SK-N-SH (cell line): ENCODE data around the gene SERPINH1. TPM values are rescaled to one million over a fixed set of nuclear protein-coding genes. Genes with fewer than 3 reads are reported as not detected.

Source experiments
- CTCF ChIA-PET: fragments of 300-600, 350-600 bp; formaldehyde crosslinking; extraction: SDS; loops from one replicate; lab custom pipeline; 2021; lab: Yijun Ruan, JAX
- POLR2A ChIA-PET: fragments of 350-600 bp; sonication (Branson Sonifier 250); formaldehyde crosslinking; extraction: SDS; loops from one replicate; lab custom pipeline; 2020; ENCODE audit warnings: antibody characterized with exemption, inconsistent platforms; lab: Yijun Ruan, JAX
- DNase-seq: peaks from one replicate; pipeline ENCODE4 v3.0.0; 2012
- H2AFZ ChIP-seq: fragments of 200-600 bp; sonication (generic); 2 replicates; pipeline ENCODE4 v1.8.1; 2016; ENCODE audit warnings: antibody characterized with exemption, mild to moderate bottlenecking, low read depth
- H3F3A ChIP-seq: fragments of 200-600 bp; sonication (generic); replicated peaks from 2 replicates; pipeline ENCODE3; 2016; ENCODE audit warnings: antibody characterized with exemption, mild to moderate bottlenecking; ENCODE audit not compliant: insufficient read depth
- H3K27ac ChIP-seq, 2 experiments: fragments of 200-500 bp in 1 of 2; fragments of 200-600 bp in 1 of 2; sonication (Bioruptor generic) in 1 of 2; sonication (generic), shearing (Covaris generic) in 1 of 2; 2 replicates each; pipeline versions ENCODE4 v1.5.1 to v1.6.1; 2014 to 2016; ENCODE audit warnings: low read depth in 2 of 2, inconsistent platforms in 1 of 2, low read length in 1 of 2, mild to moderate bottlenecking in 1 of 2, mixed read lengths in 1 of 2
- H3K27me3 ChIP-seq: fragments of 200-600 bp; sonication (generic), shearing (Covaris generic); 2 replicates; pipeline ENCODE4 v1.6.1; 2016; ENCODE audit warnings: mixed run types; ENCODE audit not compliant: insufficient read depth
- H3K36me3 ChIP-seq, 2 experiments: fragments of 200-500 bp in 1 of 2; fragments of 200-600 bp in 1 of 2; sonication (Bioruptor generic) in 1 of 2; sonication (generic) in 1 of 2; replicated peaks in 1 of 2; 2 replicates each; pipeline versions ENCODE3 to v1.5.1; 2014 to 2016; ENCODE audit warnings: low read length in 1 of 2, mild to moderate bottlenecking in 1 of 2; ENCODE audit not compliant: insufficient read depth in 2 of 2, control insufficient read depth in 1 of 2
- H3K4me1 ChIP-seq, 2 experiments: fragments of 200-500 bp in 1 of 2; fragments of 200-600 bp in 1 of 2; sonication (Bioruptor generic) in 1 of 2; sonication (generic), shearing (Covaris generic) in 1 of 2; 2 replicates each; pipeline versions ENCODE4 v1.5.1 to v1.6.1; 2014 to 2016; ENCODE audit warnings: low read depth in 1 of 2, low read length in 1 of 2, mixed run types in 1 of 2; ENCODE audit not compliant: insufficient read depth in 2 of 2, control insufficient read depth in 1 of 2
- H3K4me2 ChIP-seq: fragments of 200-600 bp; sonication (generic), shearing (Covaris generic); 2 replicates; pipeline ENCODE4 v1.6.1; 2017; ENCODE audit warnings: mixed run types
- H3K4me3 ChIP-seq, 2 experiments: fragments of 200-500 bp in 1 of 2; fragments of 200-600 bp in 1 of 2; sonication (Bioruptor generic) in 1 of 2; sonication (generic), shearing (Covaris generic) in 1 of 2; 2 replicates each; pipeline versions ENCODE4 v1.5.1 to v1.8.1; 2014 to 2016; ENCODE audit warnings: low read depth in 2 of 2, inconsistent platforms in 1 of 2, low read length in 1 of 2, mild to moderate bottlenecking in 1 of 2, mixed read lengths in 1 of 2, moderate library complexity in 1 of 2
- H3K79me2 ChIP-seq: fragments of 200-600 bp; sonication (generic); 2 replicates; pipeline ENCODE4 v1.8.1; 2017; ENCODE audit warnings: mild to moderate bottlenecking; ENCODE audit not compliant: insufficient read depth
- H3K9ac ChIP-seq: fragments of 200-600 bp; sonication (generic); 2 replicates; pipeline ENCODE4 v1.6.1; 2017; ENCODE audit warnings: mixed run types
- H3K9me2 ChIP-seq: fragments of 200-600 bp; sonication (generic); 2 replicates; pipeline ENCODE4 v1.6.1; 2017; ENCODE audit warnings: mixed run types
- H3K9me3 ChIP-seq: fragments of 200-600 bp; sonication (generic); 2 replicates; pipeline ENCODE4 v1.6.1; 2017; ENCODE audit warnings: mixed run types, mild to moderate bottlenecking, moderate library complexity
- H4K20me1 ChIP-seq: fragments of 200-600 bp; sonication (generic); 2 replicates; pipeline ENCODE4 v1.6.1; 2017; ENCODE audit warnings: mild to moderate bottlenecking, mixed run types; ENCODE audit not compliant: insufficient read depth
- EP300 ChIP-seq, 2 experiments: IDR thresholded peaks; 2 replicates each; pipeline versions ENCODE4 v1.4.0 to v1.6.1; 2012; ENCODE audit warnings: borderline replicate concordance in 1 of 2, low read depth in 1 of 2, low read length in 1 of 2
- FOSL2 ChIP-seq: IDR thresholded peaks from 2 replicates; pipeline ENCODE4 v1.4.0; 2012; ENCODE audit warnings: low read depth, mild to moderate bottlenecking, moderate library complexity, borderline replicate concordance
- GATA2 ChIP-seq: sonication (generic); formaldehyde crosslinking; IDR thresholded peaks from 2 replicates; pipeline ENCODE4 v1.5.0; 2020; ENCODE audit warnings: mild to moderate bottlenecking, missing genetic modification reagents
- IRF3 ChIP-seq: fragments of 150-350 bp; IDR thresholded peaks from 2 replicates; pipeline ENCODE4 v1.6.1; 2016; ENCODE audit warnings: mild to moderate bottlenecking, low read depth, low read length
- MAX ChIP-seq: IDR thresholded peaks from 2 replicates; pipeline ENCODE4 v1.4.0; 2012; ENCODE audit warnings: low read depth
- MEF2A ChIP-seq: IDR thresholded peaks from 2 replicates; pipeline ENCODE4 v1.4.0; 2012; ENCODE audit warnings: low read depth, borderline replicate concordance
- POLR2AphosphoS5 ChIP-seq: IDR thresholded peaks from 2 replicates; pipeline ENCODE4 v1.6.1; 2012; ENCODE audit warnings: low read depth, low read length
- RAD21 ChIP-seq: IDR thresholded peaks from 2 replicates; pipeline ENCODE4 v1.6.1; 2012; ENCODE audit warnings: mild to moderate bottlenecking, low read length
- TCF12 ChIP-seq: IDR thresholded peaks from 2 replicates; pipeline ENCODE4 v1.4.0; 2012
- YY1 ChIP-seq: IDR thresholded peaks from 2 replicates; pipeline ENCODE4 v1.4.0; 2012; ENCODE audit warnings: low read depth, mild to moderate bottlenecking
- WGBS: methylation state at CpG from one replicate; pipeline ENCODE4 v1.1.6; 2017; ENCODE audit warnings: low lambda C conversion rate; 5-methylcytosine and 5-hydroxymethylcytosine counted together
- polyA plus RNA-seq, 3 experiments: library from polyadenylated mRNA; depleted of rRNA; stranded (reverse); fragments of >200 nt; gene quantifications; 2 replicates each; pipeline ENCODE4 v1.2.3, GENCODE V29; 2012
- TF ChIP-seq, protein P1 (sequence below): IDR thresholded peaks from 2 replicates; pipeline ENCODE4 v1.6.1; 2012; ENCODE audit warnings: mild to moderate bottlenecking, low read depth, low read length, moderate library complexity

SERPINH1 gene
- polyA plus RNA-seq, 1 of the 3 experiments (the other 2 are of a cell fraction) = 293 TPM

DNA sequence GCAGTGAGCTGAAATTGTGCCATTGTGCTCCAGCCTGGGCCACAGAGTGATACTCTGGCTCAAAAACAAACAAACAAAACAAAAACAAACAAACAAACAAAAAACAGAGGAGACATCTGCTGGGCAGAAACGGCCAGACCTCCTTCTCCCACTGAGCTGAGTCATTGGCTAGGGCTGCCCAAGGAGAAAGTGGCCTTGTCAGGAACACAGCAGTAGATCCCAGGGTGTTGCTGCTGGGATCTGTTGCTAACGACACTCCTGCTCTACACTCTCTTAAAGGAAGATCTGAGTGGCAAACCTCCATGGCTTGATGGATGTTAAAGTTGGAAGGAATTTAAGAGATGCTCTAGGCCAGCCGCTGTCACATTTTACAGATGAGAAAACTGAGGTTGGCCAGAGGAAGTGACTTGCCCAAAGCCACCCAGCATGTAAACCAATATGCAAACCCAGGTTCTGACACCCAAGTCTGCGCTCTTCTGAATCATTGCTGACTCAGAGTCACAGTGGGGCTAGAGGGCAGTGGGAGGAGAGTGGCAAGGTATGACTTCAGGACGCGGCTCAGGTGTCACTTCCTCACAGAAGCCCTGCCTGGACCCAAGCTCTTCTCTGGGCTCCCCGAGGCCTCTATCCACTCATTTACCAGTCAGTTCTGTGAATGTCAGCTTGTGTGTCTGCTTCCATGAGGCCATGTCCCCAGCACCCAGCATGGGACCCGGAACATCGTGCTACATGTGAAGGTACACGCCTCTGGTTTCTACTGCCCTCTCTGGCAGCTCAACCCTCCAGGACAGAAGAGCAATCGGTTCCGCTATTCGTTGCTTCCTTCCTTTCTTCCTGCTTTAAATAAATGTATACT is 25.0 kb upstream of the SERPINH1 start:
- H2AFZ ChIP-seq = no peak overlapping the region
- no peak for DNase-seq

GRCh38 chr11:75537740-75538139 is 24.3 kb upstream of the SERPINH1 start:
- H3K4me1 ChIP-seq = peaks cover 0 to 14% of the 10 kb centered on the region in 2 experiments; a peak in 1 of 4 replicates
- no peaks in the 10 kb centered on the region for H4K20me1 ChIP-seq
- ChIA-PET CTCF (interaction anchor here (1.2 to 4.3 kb wide), 3 partner anchors 9 to 92 kb away, joined by 3 to 27 read pairs (median 8); no protein-coding TSS in a partner anchor), POLR2A (no interaction called here)
- TF ChIP-seq, protein P1, sequence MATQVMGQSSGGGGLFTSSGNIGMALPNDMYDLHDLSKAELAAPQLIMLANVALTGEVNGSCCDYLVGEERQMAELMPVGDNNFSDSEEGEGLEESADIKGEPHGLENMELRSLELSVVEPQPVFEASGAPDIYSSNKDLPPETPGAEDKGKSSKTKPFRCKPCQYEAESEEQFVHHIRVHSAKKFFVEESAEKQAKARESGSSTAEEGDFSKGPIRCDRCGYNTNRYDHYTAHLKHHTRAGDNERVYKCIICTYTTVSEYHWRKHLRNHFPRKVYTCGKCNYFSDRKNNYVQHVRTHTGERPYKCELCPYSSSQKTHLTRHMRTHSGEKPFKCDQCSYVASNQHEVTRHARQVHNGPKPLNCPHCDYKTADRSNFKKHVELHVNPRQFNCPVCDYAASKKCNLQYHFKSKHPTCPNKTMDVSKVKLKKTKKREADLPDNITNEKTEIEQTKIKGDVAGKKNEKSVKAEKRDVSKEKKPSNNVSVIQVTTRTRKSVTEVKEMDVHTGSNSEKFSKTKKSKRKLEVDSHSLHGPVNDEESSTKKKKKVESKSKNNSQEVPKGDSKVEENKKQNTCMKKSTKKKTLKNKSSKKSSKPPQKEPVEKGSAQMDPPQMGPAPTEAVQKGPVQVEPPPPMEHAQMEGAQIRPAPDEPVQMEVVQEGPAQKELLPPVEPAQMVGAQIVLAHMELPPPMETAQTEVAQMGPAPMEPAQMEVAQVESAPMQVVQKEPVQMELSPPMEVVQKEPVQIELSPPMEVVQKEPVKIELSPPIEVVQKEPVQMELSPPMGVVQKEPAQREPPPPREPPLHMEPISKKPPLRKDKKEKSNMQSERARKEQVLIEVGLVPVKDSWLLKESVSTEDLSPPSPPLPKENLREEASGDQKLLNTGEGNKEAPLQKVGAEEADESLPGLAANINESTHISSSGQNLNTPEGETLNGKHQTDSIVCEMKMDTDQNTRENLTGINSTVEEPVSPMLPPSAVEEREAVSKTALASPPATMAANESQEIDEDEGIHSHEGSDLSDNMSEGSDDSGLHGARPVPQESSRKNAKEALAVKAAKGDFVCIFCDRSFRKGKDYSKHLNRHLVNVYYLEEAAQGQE = no peak
- TF ChIP-seq YY1 (no peak), MAX (no peak), RAD21 (no peak), EP300 (IDR thresholded peaks at IDR 0.05; ENCODE audit: borderline replicate concordance in 1 of 2, low read depth in 1 of 2, low read length in 1 of 2) (no peak), IRF3 (no peak), POLR2AphosphoS5 (no peak), MEF2A (no peak), TCF12 (no peak)
- 93% methylated on average over 5 of the region's 5 CpGs for WGBS
- no peaks in the 10 kb centered on the region for H3K9me3 ChIP-seq
- no peaks in the 10 kb centered on the region for H3K27me3 ChIP-seq
- no peaks in the 10 kb centered on the region for H3K36me3 ChIP-seq
- no peak overlapping the region for H3K27ac ChIP-seq
- H3F3A ChIP-seq = no peaks in the 10 kb centered on the region
- no peaks in the 10 kb centered on the region for H3K9me2 ChIP-seq
- H3K9ac ChIP-seq = no peak overlapping the region
- H2AFZ ChIP-seq = no peak overlapping the region
- H3K4me2 ChIP-seq = no peak overlapping the region
- no peak overlapping the region for H3K4me3 ChIP-seq
- no peaks in the 10 kb centered on the region for H3K79me2 ChIP-seq
- DNase-seq = no peak

More for the DNA sequence above, 25.0 kb upstream of the SERPINH1 start:
- CTCF ChIA-PET = interaction anchor here (1.1 to 4.3 kb wide), 3 partner anchors 86 to 148 kb away, joined by 4 to 27 read pairs (median 4); no protein-coding TSS in a partner anchor
- no peaks in the 10 kb centered on the region for H3F3A ChIP-seq
- POLR2A ChIA-PET = no interaction called here
- H3K9ac ChIP-seq = no peak overlapping the region
- WGBS = 81% methylated on average over 13 of the region's 13 CpGs
- no peak for TF ChIP-seq YY1
- TF ChIP-seq FOSL2 = no peak
- TF ChIP-seq GATA2 = no peak
- TF ChIP-seq, all 33 proteins: peak for 0
- Histone ChIP-seq H3K36me3 (no peaks in the 10 kb centered on the region), H3K27me3 (no peaks in the 10 kb centered on the region), H3K4me1 (peaks cover 0 to 14% of the 10 kb centered on the region in 2 experiments; a peak in 1 of 4 replicates), H3K27ac (no peak overlapping the region), H4K20me1 (no peaks in the 10 kb centered on the region), H3K4me3 (no peak overlapping the region), H3K9me2 (no peaks in the 10 kb centered on the region), H3K79me2 (no peaks in the 10 kb centered on the region), H3K9me3 (no peaks in the 10 kb centered on the region), H3K4me2 (no peak overlapping the region)
